Neuronal stem cell (in vitro differentiated cells): ENCODE data around the gene CFAP141. TPM values are rescaled to one million over a fixed set of nuclear protein-coding genes. Genes with fewer than 3 reads are reported as not detected.

Experiments
- DNase-seq: peaks from one replicate; pipeline ENCODE4 v3.0.0-alpha.2; 2013; ENCODE audit warnings: low spot score
- H2AFZ ChIP-seq: one replicate; pipeline ENCODE4 v1.6.1; 2013; ENCODE audit warnings: mild to moderate bottlenecking, low read length, inconsistent platforms
- H2AK5ac ChIP-seq: 2 replicates; pipeline ENCODE4 v1.6.1; 2013; ENCODE audit warnings: low read depth, mild to moderate bottlenecking, inconsistent platforms, low read length, moderate library complexity, mixed read lengths
- H2BK120ac ChIP-seq: 2 replicates; pipeline ENCODE4 v1.6.1; 2013; ENCODE audit warnings: low read depth, mild to moderate bottlenecking, inconsistent platforms, low read length, moderate library complexity, mixed read lengths
- H2BK12ac ChIP-seq: one replicate; pipeline ENCODE4 v1.6.1; 2013; ENCODE audit warnings: low read length, inconsistent platforms
- H2BK15ac ChIP-seq: 2 replicates; pipeline ENCODE4 v1.6.1; 2013; ENCODE audit warnings: mild to moderate bottlenecking, low read length, inconsistent platforms, mixed read lengths
- H2BK5ac ChIP-seq: one replicate; pipeline ENCODE4 v1.6.1; 2013; ENCODE audit warnings: inconsistent platforms, mild to moderate bottlenecking, low read length, moderate library complexity
- H3K14ac ChIP-seq: one replicate; pipeline ENCODE4 v1.6.1; 2013; ENCODE audit warnings: low read length, inconsistent platforms
- H3K18ac ChIP-seq: 2 replicates; pipeline ENCODE4 v1.6.1; 2013; ENCODE audit warnings: low read length, inconsistent platforms
- H3K23ac ChIP-seq: 2 replicates; pipeline ENCODE4 v1.6.1; 2013; ENCODE audit warnings: low read depth, mild to moderate bottlenecking, mixed read lengths, low read length, inconsistent platforms; ENCODE audit not compliant: poor library complexity
- H3K27ac ChIP-seq: replicated peaks from 3 replicates; pipeline ENCODE4 v1.5.1; 2013; ENCODE audit warnings: low read length, inconsistent platforms
- H3K27me3 ChIP-seq, 3 experiments: 2 replicates each; pipeline ENCODE4 v1.6.1; 2013; ENCODE audit warnings: low read length in 3 of 3, mild to moderate bottlenecking in 2 of 3, inconsistent platforms in 1 of 3, low read depth in 1 of 3, mixed read lengths in 1 of 3, moderate library complexity in 1 of 3; ENCODE audit not compliant: control insufficient read depth in 3 of 3, insufficient read depth in 3 of 3
- H3K36me3 ChIP-seq, 2 donors: replicated peaks in 1 of 2; 2 replicates each; pipeline ENCODE4 v1.6.1; 2013; ENCODE audit warnings: low read length in 2 of 2; ENCODE audit not compliant: control insufficient read depth in 2 of 2, insufficient read depth in 2 of 2
- H3K4ac ChIP-seq: 2 replicates; pipeline ENCODE4 v1.6.1; 2013; ENCODE audit warnings: inconsistent platforms, mild to moderate bottlenecking, low read length, moderate library complexity
- H3K4me1 ChIP-seq, 2 donors: 1 replicate in 1 of 2; 2 replicates in 1 of 2; pipeline ENCODE4 v1.6.1; 2013; ENCODE audit warnings: low read length in 2 of 2, low read depth in 1 of 2; ENCODE audit not compliant: control insufficient read depth in 2 of 2, insufficient read depth in 1 of 2
- H3K4me2 ChIP-seq: one replicate; pipeline ENCODE4 v1.6.1; 2013; ENCODE audit warnings: mild to moderate bottlenecking, low read length, inconsistent platforms; ENCODE audit not compliant: insufficient read depth, poor library complexity, severe bottlenecking
- H3K4me3 ChIP-seq, 2 donors: 2 replicates each; pipeline ENCODE4 v1.5.1; 2013; ENCODE audit warnings: low read length in 2 of 2, mild to moderate bottlenecking in 2 of 2, inconsistent platforms in 1 of 2, moderate library complexity in 1 of 2
- H3K79me1 ChIP-seq: one replicate; pipeline ENCODE4 v1.6.1; 2013; ENCODE audit warnings: low read depth, mild to moderate bottlenecking, inconsistent platforms, low read length, moderate library complexity
- H3K9ac ChIP-seq: one replicate; pipeline ENCODE4 v1.6.1; 2013; ENCODE audit warnings: mild to moderate bottlenecking, low read depth, low read length, inconsistent platforms; ENCODE audit not compliant: poor library complexity
- H3K9me3 ChIP-seq, 2 donors: replicated peaks in 1 of 2; 2 replicates each; pipeline versions ENCODE3 to v1.6.1; 2013; ENCODE audit warnings: low read length in 2 of 2, mild to moderate bottlenecking in 2 of 2, inconsistent platforms in 1 of 2, low read depth in 1 of 2, mixed read lengths in 1 of 2, moderate library complexity in 1 of 2; ENCODE audit not compliant: control insufficient read depth in 2 of 2, insufficient read depth in 1 of 2
- H4K8ac ChIP-seq: one replicate; pipeline ENCODE4 v1.6.1; 2013; ENCODE audit warnings: low read depth, mild to moderate bottlenecking, inconsistent platforms, low read length, moderate library complexity
- H4K91ac ChIP-seq: one replicate; pipeline ENCODE4 v1.6.1; 2013; ENCODE audit warnings: low read length, low read depth, mild to moderate bottlenecking, inconsistent platforms; ENCODE audit not compliant: poor library complexity
- WGBS, 2 donors: extraction: QIAGEN DNeasy Blood & Tissue Kit; methylation state at CpG; one replicate each; pipeline ENCODE4 v1.1.7; 2013; ENCODE audit warnings: missing lambda C conversion rate in 2 of 2, mixed read lengths in 1 of 2; ENCODE audit not compliant: insufficient read length in 2 of 2, insufficient replicate concordance in 1 of 2; ENCODE audit errors: extremely low coverage in 2 of 2; 5-methylcytosine and 5-hydroxymethylcytosine counted together
- polyA plus RNA-seq, 2 experiments: library from polyadenylated mRNA; stranded (reverse); fragments of 200-250 nt; gene quantifications; one replicate each; pipeline ENCODE4 v1.2.3, GENCODE V29; 2013

Gene CFAP141
- polyA plus RNA-seq (2013, experiment 1 of 2): not detected
- 0.24 TPM for polyA plus RNA-seq (2013, experiment 2 of 2)

DNA sequence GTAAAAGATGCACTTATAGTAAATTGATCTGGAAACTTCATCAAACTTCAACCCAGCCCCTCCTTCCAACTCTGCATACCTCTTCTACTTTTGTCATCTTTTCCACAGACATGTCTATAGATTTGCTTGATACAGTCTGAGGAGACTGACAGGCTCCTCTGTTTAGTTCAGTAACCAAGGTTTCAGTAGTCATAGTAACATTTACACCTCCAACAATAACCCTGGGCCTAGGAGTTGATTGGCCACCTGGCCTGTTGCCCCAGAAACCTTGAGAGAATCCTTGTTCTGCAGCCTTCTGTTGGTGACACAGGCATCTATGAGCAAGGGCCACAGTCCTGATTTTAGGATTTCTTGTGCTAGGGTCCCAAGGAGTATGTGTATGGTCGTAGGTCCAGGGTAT lies at the start of gene CFAP141:
Gene CFAP141 (minus strand): TSS at position 138 of the 400 bp plus-strand sequence. CDS start 26 bp downstream, at position 112.
- Histone ChIP-seq H3K79me1 (no peaks in the 10 kb centered on the region), H3K4ac (no peak within 1 kb of the TSS), H3K18ac (no peak within 1 kb of the TSS), H3K27me3 (no peaks in the 10 kb centered on the region), H3K4me2 (no peak within 1 kb of the TSS), H2BK15ac (no peak within 1 kb of the TSS), H3K9ac (no peak within 1 kb of the TSS), H4K91ac (no peak within 1 kb of the TSS), H3K27ac (no peak within 1 kb of the TSS), H2AFZ (no peak within 1 kb of the TSS), H4K8ac (no peak within 1 kb of the TSS), H3K9me3 (no peaks in the 10 kb centered on the region), H2BK12ac (no peak within 1 kb of the TSS), H3K4me3 (no peak within 1 kb of the TSS), H3K4me1 (peaks cover 0 to 14% of the 10 kb centered on the region in 2 donors), H3K14ac (no peak within 1 kb of the TSS), H2BK120ac (no peak within 1 kb of the TSS), H2AK5ac (no peak within 1 kb of the TSS), H3K36me3 (peaks cover 18 to 53% of the 10 kb centered on the region in 2 donors), H2BK5ac (no peak within 1 kb of the TSS), H3K23ac (no peak within 1 kb of the TSS)
- no CpG with 5 or more reads among the region's 1 CpG for WGBS, 2 donors
- no peak for DNase-seq

GRCh38 chr1:154253671-154254070 lies 47.5 kb upstream of the CFAP141 start:
- H3K14ac ChIP-seq: no peak overlapping the region
- no peak overlapping the region for H2BK120ac ChIP-seq
- H3K23ac ChIP-seq: no peak overlapping the region
- no peak overlapping the region for H3K4me3 ChIP-seq
- no peak overlapping the region for H3K4me2 ChIP-seq
- no peak overlapping the region for H3K27ac ChIP-seq
- no peak overlapping the region for H4K91ac ChIP-seq
- peaks cover 59 to 100% of the 10 kb centered on the region in 2 donors for H3K36me3 ChIP-seq
- DNase-seq: no peak
- H3K9me3 ChIP-seq: no peaks in the 10 kb centered on the region
- H3K4me1 ChIP-seq: no peaks in the 10 kb centered on the region
- no peak overlapping the region for H3K9ac ChIP-seq
- no peak overlapping the region for H4K8ac ChIP-seq
- no peak overlapping the region for H2AFZ ChIP-seq
- H3K27me3 ChIP-seq: no peaks in the 10 kb centered on the region
- no peak overlapping the region for H3K18ac ChIP-seq
- H2BK12ac ChIP-seq: no peak overlapping the region
- no peak overlapping the region for H3K4ac ChIP-seq
- no peak overlapping the region for H2AK5ac ChIP-seq
- H2BK5ac ChIP-seq: no peak overlapping the region
- no CpG with 5 or more reads among the region's 7 CpGs for WGBS, 2 donors
- H2BK15ac ChIP-seq: no peak overlapping the region
- no peaks in the 10 kb centered on the region for H3K79me1 ChIP-seq

- no peak overlapping the region for H3K23ac ChIP-seq
- no peak overlapping the region for H2AK5ac ChIP-seq
- H2BK5ac ChIP-seq: no peak overlapping the region
- H3K4ac ChIP-seq: no peak overlapping the region
- H4K91ac ChIP-seq: no peak overlapping the region
- no peak overlapping the region for H2BK120ac ChIP-seq
- no peaks in the 10 kb centered on the region for H3K9me3 ChIP-seq
- H3K9ac ChIP-seq: no peak overlapping the region
- H3K4me2 ChIP-seq: no peak overlapping the region
- no peak overlapping the region for H2BK15ac ChIP-seq
- no peak for DNase-seq
- H3K27me3 ChIP-seq: no peaks in the 10 kb centered on the region
- no peak overlapping the region for H2BK12ac ChIP-seq
- H3K14ac ChIP-seq: no peak overlapping the region
- no peak overlapping the region for H3K18ac ChIP-seq
- no peak overlapping the region for H2AFZ ChIP-seq
- no peaks in the 10 kb centered on the region for H3K4me1 ChIP-seq
- no peak overlapping the region for H3K4me3 ChIP-seq
- peaks cover 4% of the 10 kb centered on the region for H3K79me1 ChIP-seq
- H3K27ac ChIP-seq: no peak overlapping the region
- no peak overlapping the region for H4K8ac ChIP-seq
- no CpG with 5 or more reads among the region's 3 CpGs for WGBS, 2 donors
- peaks cover 41 to 97% of the 10 kb centered on the region in 2 donors for H3K36me3 ChIP-seq
These were observed 35.7 kb upstream of the CFAP141 start for GRCh38 chr1:154241703-154242351.

DNA sequence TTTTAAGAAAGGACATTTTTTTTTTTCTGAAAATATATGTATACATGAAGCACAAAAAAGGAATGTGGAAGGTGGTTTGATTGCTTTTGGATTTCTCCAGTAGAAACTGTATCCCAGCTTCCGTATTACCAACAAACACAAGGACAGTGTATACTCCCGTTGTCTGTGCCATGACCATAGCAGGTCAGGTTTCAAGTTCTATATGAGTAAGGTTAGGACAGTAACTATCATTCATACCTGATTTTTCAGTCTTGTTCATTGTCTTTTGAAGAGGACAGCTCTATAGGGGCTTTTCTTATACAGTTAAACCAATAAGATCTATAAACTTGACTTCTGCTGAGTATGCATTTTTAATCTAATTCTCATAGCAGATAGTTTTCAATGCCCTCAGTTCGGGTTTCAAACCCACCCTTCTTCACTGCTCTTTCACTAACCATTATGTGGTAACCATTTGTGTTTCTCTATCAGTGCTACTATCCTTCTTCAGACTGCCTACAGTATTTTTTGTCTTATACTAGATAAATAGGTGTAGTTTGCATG lies 34.2 kb upstream of the CFAP141 start:
- Histone ChIP-seq H3K14ac (no peak overlapping the region), H3K4me3 (no peak overlapping the region), H3K4me1 (no peaks in the 10 kb centered on the region), H2AFZ (no peak overlapping the region), H3K23ac (no peak overlapping the region), H2BK12ac (no peak overlapping the region), H2BK120ac (no peak overlapping the region), H2BK15ac (no peak overlapping the region), H3K79me1 (peaks cover 7% of the 10 kb centered on the region), H3K9ac (no peak overlapping the region), H3K4ac (no peak overlapping the region), H3K27ac (no peak overlapping the region), H4K8ac (no peak overlapping the region), H3K27me3 (no peaks in the 10 kb centered on the region), H3K9me3 (no peaks in the 10 kb centered on the region), H3K4me2 (no peak overlapping the region), H2BK5ac (no peak overlapping the region), H3K18ac (no peak overlapping the region), H2AK5ac (no peak overlapping the region), H4K91ac (no peak overlapping the region), H3K36me3 (peaks cover 42 to 97% of the 10 kb centered on the region in 2 donors)
- DNase-seq: no peak
- no CpG with 5 or more reads among the region's 3 CpGs for WGBS, 2 donors
